ENCODE measurements around the gene SEMA4C.
"Not testable (repeated sequence)": the region's sequence is repeated elsewhere in the genome, so short reads cannot be mapped to it uniquely, and the experiment has no call there.

Gene SEMA4C

GRCh38 chr2:96895032-96895745 is 25.3 kb upstream of the SEMA4C start:
- H3K36me3 ChIP-seq (ENCODE audit: insufficient read depth, low read depth, low read length): no peaks in the 10 kb centered on the region
- H3K4me1 ChIP-seq (ENCODE audit: insufficient read depth, low read length): peaks cover 5% of the 10 kb centered on the region; the same call in 1 of the 2 replicates
- no peak overlapping the region for H3K4me3 ChIP-seq (ENCODE audit: low read length)
- no peak overlapping the region for H3K9ac ChIP-seq (ENCODE audit: low read depth, low read length)
- H3K27ac ChIP-seq (ENCODE audit: low read length): no peak overlapping the region
- H3K9me3 ChIP-seq (ENCODE audit: insufficient read depth, low read depth, low read length): no peaks in the 10 kb centered on the region
- H3K27me3 ChIP-seq (ENCODE audit: insufficient read depth, low read length): no peaks in the 10 kb centered on the region

GRCh38 chr2:96894151-96894531 is 24.3 kb upstream of the SEMA4C start:
- H3K27ac ChIP-seq (ENCODE audit: low read length): no peak overlapping the region
- H3K9ac ChIP-seq (ENCODE audit: low read depth, low read length): no peak overlapping the region
- H3K27me3 ChIP-seq (ENCODE audit: insufficient read depth, low read length): no peaks in the 10 kb centered on the region
- H3K9me3 ChIP-seq (ENCODE audit: insufficient read depth, low read depth, low read length): no peaks in the 10 kb centered on the region
- no peak overlapping the region for H3K4me3 ChIP-seq (ENCODE audit: low read length)
- no peaks in the 10 kb centered on the region for H3K36me3 ChIP-seq (ENCODE audit: insufficient read depth, low read depth, low read length)
- H3K4me1 ChIP-seq (ENCODE audit: insufficient read depth, low read length): peaks cover 5% of the 10 kb centered on the region; the same call in 1 of the 2 replicates

- Histone ChIP-seq H3K9me3 (ENCODE audit: insufficient read depth, low read depth, low read length) (no peaks in the 10 kb centered on the region), H3K4me3 (ENCODE audit: low read length) (no peak overlapping the region), H3K4me1 (ENCODE audit: insufficient read depth, low read length) (peaks cover 5% of the 10 kb centered on the region; the same call in 1 of the 2 replicates), H3K9ac (ENCODE audit: low read depth, low read length) (no peak overlapping the region), H3K36me3 (ENCODE audit: insufficient read depth, low read depth, low read length) (no peaks in the 10 kb centered on the region), H3K27me3 (ENCODE audit: insufficient read depth, low read length) (no peaks in the 10 kb centered on the region), H3K27ac (ENCODE audit: low read length) (no peak overlapping the region)
These were observed 23.6 kb upstream of the SEMA4C start for GRCh38 chr2:96893289-96894150.

GRCh38 chr2:96891591-96892333 is 21.9 kb upstream of the SEMA4C start:
- no peaks in the 10 kb centered on the region for H3K36me3 ChIP-seq (ENCODE audit: insufficient read depth, low read depth, low read length)
- H3K4me3 ChIP-seq (ENCODE audit: low read length): no peak overlapping the region
- H3K4me1 ChIP-seq (ENCODE audit: insufficient read depth, low read length): peaks cover 8% of the 10 kb centered on the region
- H3K9ac ChIP-seq (ENCODE audit: low read depth, low read length): no peak overlapping the region
- H3K27ac ChIP-seq (ENCODE audit: low read length): no peak overlapping the region
- no peaks in the 10 kb centered on the region for H3K27me3 ChIP-seq (ENCODE audit: insufficient read depth, low read length)
- H3K9me3 ChIP-seq (ENCODE audit: insufficient read depth, low read depth, low read length): no peaks in the 10 kb centered on the region

- H3K4me1 ChIP-seq (ENCODE audit: insufficient read depth, low read length): peaks cover 8% of the 10 kb centered on the region
These were observed 21.0 kb upstream of the SEMA4C start for GRCh38 chr2:96890726-96891385.

GRCh38 chr2:96890252-96890651 is 20.4 kb upstream of the SEMA4C start:
- no peak overlapping the region for H3K4me3 ChIP-seq (ENCODE audit: low read length)
- H3K27ac ChIP-seq (ENCODE audit: low read length): no peak overlapping the region
- H3K27me3 ChIP-seq (ENCODE audit: insufficient read depth, low read length): no peaks in the 10 kb centered on the region
- no peaks in the 10 kb centered on the region for H3K36me3 ChIP-seq (ENCODE audit: insufficient read depth, low read depth, low read length)
- no peak overlapping the region for H3K9ac ChIP-seq (ENCODE audit: low read depth, low read length)
- H3K9me3 ChIP-seq (ENCODE audit: insufficient read depth, low read depth, low read length): no peaks in the 10 kb centered on the region
- peaks cover 8% of the 10 kb centered on the region for H3K4me1 ChIP-seq (ENCODE audit: insufficient read depth, low read length)

More at GRCh38 chr2:96890726-96891385, 21.0 kb upstream of the SEMA4C start:
- Histone ChIP-seq H3K9me3 (ENCODE audit: insufficient read depth, low read depth, low read length) (no peaks in the 10 kb centered on the region), H3K27ac (ENCODE audit: low read length) (no peak overlapping the region), H3K4me3 (ENCODE audit: low read length) (no peak overlapping the region), H3K27me3 (ENCODE audit: insufficient read depth, low read length) (no peaks in the 10 kb centered on the region), H3K9ac (ENCODE audit: low read depth, low read length) (no peak overlapping the region), H3K36me3 (ENCODE audit: insufficient read depth, low read depth, low read length) (no peaks in the 10 kb centered on the region)

- H3K27ac ChIP-seq (ENCODE audit: low read length); H3K27me3 ChIP-seq (ENCODE audit: insufficient read depth, low read length); H3K4me1 ChIP-seq (ENCODE audit: insufficient read depth, low read length); H3K9ac ChIP-seq (ENCODE audit: low read depth, low read length); H3K4me3 ChIP-seq (ENCODE audit: low read length); H3K9me3 ChIP-seq (ENCODE audit: insufficient read depth, low read depth, low read length); H3K36me3 ChIP-seq (ENCODE audit: insufficient read depth, low read depth, low read length): not testable (repeated sequence)
These were observed 19.6 kb upstream of the SEMA4C start for GRCh38 chr2:96889502-96889901.

- Histone ChIP-seq H3K4me3 (ENCODE audit: low read length) (no peak overlapping the region), H3K27me3 (ENCODE audit: insufficient read depth, low read length) (no peaks in the 10 kb centered on the region), H3K4me1 (ENCODE audit: insufficient read depth, low read length) (peaks cover 8% of the 10 kb centered on the region; the same call in 1 of the 2 replicates), H3K9ac (ENCODE audit: low read depth, low read length) (no peak overlapping the region), H3K9me3 (ENCODE audit: insufficient read depth, low read depth, low read length) (no peaks in the 10 kb centered on the region), H3K36me3 (ENCODE audit: insufficient read depth, low read depth, low read length) (no peaks in the 10 kb centered on the region), H3K27ac (ENCODE audit: low read length) (no peak overlapping the region)
These were observed 18.5 kb upstream of the SEMA4C start for GRCh38 chr2:96888072-96889011.

- H3K36me3 ChIP-seq (ENCODE audit: insufficient read depth, low read depth, low read length): no peaks in the 10 kb centered on the region
- no peak overlapping the region for H3K9ac ChIP-seq (ENCODE audit: low read depth, low read length)
- H3K4me3 ChIP-seq (ENCODE audit: low read length): no peak overlapping the region
- peaks cover 2% of the 10 kb centered on the region; the same call in 1 of the 2 replicates for H3K27me3 ChIP-seq (ENCODE audit: insufficient read depth, low read length)
- H3K9me3 ChIP-seq (ENCODE audit: insufficient read depth, low read depth, low read length): no peaks in the 10 kb centered on the region
- peaks cover 11% of the 10 kb centered on the region for H3K4me1 ChIP-seq (ENCODE audit: insufficient read depth, low read length)
- H3K27ac ChIP-seq (ENCODE audit: low read length): no peak overlapping the region
These were observed 17.7 kb upstream of the SEMA4C start for GRCh38 chr2:96887493-96888012.
